D721Med (cell line): ENCODE measurements around the gene CYP4F22.
"Not testable (repeated sequence)": the region's sequence is repeated elsewhere in the genome, so short reads cannot be mapped to it uniquely, and the experiment has no call there.

ENCODE experiments used
- DNase-seq: peaks from one replicate; pipeline ENCODE4 v3.0.0; 2011; ENCODE audit warnings: low spot score; ENCODE audit not compliant: insufficient read length
- FAIRE-seq: peaks from 2 replicates; lab custom pipeline; 2011; peaks lifted over from hg19 to GRCh38; lab: Jason Lieb, UNC
- CTCF ChIP-seq: IDR thresholded peaks from 2 replicates; pipeline ENCODE4 v1.5.1; 2012; ENCODE audit warnings: mild to moderate bottlenecking, control low read depth; ENCODE audit not compliant: insufficient read depth; ENCODE audit errors: missing control alignments

CYP4F22 gene

GRCh38 chr19:15479391-15480345 lies 28.7 kb upstream of the CYP4F22 start, which contains the start of gene PGLYRP2:
PGLYRP2 (minus strand) TSS chr19:15479501; CDS start chr19:15479371, 130 bp downstream.
- TF ChIP-seq CTCF: no peak
- no peak for FAIRE-seq
- DNase-seq: no peak

- DNase-seq, FAIRE-seq: not testable (repeated sequence)
These were observed 27.3 kb upstream of the CYP4F22 start for GRCh38 chr19:15480996-15481395.

DNA sequence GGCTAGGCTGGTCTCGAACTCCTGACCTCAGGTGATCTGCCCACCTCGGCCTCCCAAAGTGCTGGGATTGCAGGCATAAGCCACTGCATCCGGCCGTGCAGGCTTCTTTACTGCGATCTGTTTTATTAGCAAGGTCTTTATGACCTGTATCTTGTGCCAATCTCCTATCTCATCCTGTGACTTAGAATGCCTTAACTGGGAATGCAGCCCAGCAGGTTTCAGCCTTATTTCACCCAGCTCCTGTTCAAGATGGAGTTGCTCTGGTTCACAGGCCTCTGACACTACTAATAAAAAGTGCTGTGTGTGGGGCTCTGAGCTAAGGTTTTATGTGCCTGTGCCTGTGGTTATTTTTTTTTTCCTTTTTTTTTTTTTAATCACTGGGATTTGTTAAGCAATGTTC lies 22.6 kb upstream of the CYP4F22 start:
- not testable (repeated sequence) for FAIRE-seq, DNase-seq

DNA sequence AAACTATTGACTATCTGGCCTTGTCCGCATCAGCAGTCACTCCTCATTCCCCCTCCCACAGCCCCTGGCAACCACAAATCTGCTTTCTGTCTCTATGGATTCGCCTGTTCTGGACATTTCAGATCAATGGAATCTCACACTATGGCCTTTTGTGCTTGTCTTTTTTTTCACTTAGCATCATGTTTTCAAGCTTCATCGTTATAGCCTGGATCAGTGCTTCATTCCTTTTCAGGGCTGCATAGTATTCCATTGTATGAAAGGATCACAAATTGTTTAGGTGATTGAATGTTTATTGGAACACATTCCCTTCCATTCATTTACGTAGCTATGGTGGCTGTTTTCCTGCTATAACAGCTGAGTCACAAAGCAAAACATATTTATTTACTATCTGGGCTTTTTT lies 21.3 kb upstream of the CYP4F22 start:
- TF ChIP-seq CTCF: no peak
- no peak for DNase-seq
- no peak for FAIRE-seq

GRCh38 chr19:15488489-15489226 lies 19.7 kb upstream of the CYP4F22 start:
- FAIRE-seq (no peak), DNase-seq (no peak)
- no peak for TF ChIP-seq CTCF

DNA sequence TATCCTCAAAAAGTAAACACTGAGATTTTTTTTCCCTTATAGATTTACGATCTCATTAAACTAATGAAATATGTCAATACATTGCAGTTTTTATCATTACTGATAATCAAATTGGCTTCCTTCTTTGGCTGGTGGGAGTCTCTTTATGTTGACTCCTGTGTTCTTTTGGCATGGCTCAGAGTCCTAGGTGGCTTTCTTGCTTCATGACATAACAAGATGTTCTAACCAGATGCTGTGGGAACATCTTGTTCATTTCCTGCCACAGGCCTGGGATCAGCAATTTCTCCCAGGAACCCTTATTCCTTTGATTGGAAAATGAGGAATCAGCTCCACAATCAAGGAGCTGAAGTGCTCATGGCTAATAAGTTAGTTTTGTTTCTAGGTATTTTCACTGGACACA lies 13.2 kb upstream of the CYP4F22 start:
- no peak for FAIRE-seq

GRCh38 chr19:15498156-15498858 lies 10.0 kb upstream of the CYP4F22 start:
- no peak for TF ChIP-seq CTCF
- DNase-seq: no peak
- FAIRE-seq: no peak

More for the DNA sequence above, 13.2 kb upstream of the CYP4F22 start:
- DNase-seq: no peak
- TF ChIP-seq CTCF: no peak
